Superior temporal gyrus (tissue), 1 donor: ENCODE measurements around the gene UGT1A3.
"Not testable (repeated sequence)": the region's sequence is repeated elsewhere in the genome, so short reads cannot be mapped to it uniquely, and the experiment has no call there.

Experiments used
- DNase-seq: peaks from one replicate; pipeline ENCODE4 v3.0.0-alpha.2; 2016; ENCODE audit errors: extremely low spot score

Gene UGT1A3

GRCh38 chr2:233728723-233729301 lies at the start of gene UGT1A3:
UGT1A3 (plus strand) TSS chr2:233729042; CDS start chr2:233729127, 85 bp downstream.
- DNase-seq, result no peak

GRCh38 chr2:233679196-233679595 lies 49.6 kb upstream of the UGT1A3 start:
- no peak for DNase-seq

DNA sequence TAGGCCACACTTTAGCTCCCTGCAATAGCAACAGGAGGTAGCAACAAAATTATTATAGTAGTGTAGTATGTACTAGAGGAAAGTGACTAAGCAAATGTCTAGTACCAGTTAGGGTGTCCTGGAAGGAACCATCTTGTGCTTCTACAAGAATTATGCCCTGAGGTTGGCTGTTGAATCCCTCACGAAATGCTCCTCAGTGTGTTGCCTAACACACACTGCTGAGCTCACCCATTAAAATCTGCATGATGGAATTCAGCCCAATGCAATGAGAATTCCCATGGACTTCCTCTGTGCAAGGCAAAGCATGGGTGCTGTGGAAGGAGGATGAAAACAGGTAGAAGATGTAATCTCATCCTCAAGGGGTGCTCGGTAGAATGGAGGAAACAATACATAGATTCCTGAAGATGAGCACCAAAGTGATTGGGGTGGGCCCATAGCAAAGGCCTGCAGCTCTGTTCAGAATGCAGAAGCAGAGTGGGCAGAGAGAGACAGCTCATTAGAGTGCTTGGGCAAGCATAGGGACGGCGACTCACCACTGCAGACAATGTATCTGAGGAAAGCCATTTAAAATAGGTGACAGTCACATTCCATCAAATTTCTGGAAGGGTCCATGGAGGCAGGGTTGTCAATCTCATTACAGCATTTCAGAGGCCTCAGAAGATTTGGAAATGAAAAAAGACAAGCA lies 48.3 kb upstream of the UGT1A3 start:
- no peak for DNase-seq

DNA sequence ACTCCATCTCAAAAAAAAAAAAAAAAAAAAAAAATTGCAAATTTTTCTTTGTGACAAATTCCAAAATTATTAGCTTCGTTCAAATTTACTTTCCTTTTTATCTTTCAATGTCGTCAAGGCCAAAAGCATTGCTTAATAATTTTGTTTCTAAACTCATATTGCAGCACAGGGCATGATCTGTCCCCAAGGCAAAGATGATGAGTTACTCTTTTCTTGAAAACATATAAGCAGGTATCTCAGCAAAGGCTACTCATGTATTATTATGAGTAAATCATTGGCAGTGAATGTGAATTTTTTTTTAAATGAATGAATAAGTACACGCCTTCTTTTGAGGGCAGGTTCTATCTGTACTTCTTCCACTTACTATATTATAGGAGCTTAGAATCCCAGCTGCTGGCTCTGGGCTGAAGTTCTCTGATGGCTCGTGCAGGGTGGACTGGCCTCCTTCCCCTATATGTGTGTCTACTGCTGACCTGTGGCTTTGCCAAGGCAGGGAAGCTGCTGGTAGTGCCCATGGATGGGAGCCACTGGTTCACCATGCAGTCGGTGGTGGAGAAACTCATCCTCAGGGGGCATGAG lies 47.2 kb upstream of the UGT1A3 start, which contains the start of gene UGT1A7:
Gene UGT1A7 (plus strand): TSS at position 381 of the 579 bp plus-strand sequence. CDS start 37 bp downstream, at position 418.
- DNase-seq, result no peak

- DNase-seq, result no peak
These were observed 44.2 kb upstream of the UGT1A3 start for GRCh38 chr2:233684640-233685039.

GRCh38 chr2:233686928-233687327 lies 41.9 kb upstream of the UGT1A3 start:
- DNase-seq, result no peak

GRCh38 chr2:233688341-233688740 lies 40.5 kb upstream of the UGT1A3 start:
- DNase-seq, result no peak

- no peak for DNase-seq
These were observed 39.8 kb upstream of the UGT1A3 start for GRCh38 chr2:233689031-233689430.

GRCh38 chr2:233689501-233689900 lies 39.3 kb upstream of the UGT1A3 start:
- no peak for DNase-seq

DNA sequence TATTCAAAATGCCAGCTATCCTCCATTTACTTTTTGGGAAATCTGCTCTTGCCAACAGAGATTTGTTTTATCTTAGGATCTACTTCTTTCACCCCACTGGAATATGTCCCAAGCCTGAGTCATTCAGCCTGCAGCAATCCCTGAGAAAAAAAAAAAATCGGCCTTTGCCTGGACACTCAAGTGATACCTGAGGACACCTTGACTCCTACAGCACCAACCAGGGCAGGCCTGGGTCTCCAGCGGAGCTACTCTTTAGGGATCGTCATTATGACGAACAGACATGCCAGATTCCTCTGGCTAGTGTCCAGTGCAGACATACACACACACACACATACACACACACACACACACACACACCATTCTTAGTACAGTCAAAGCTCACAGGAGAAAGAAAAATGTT lies 38.4 kb upstream of the UGT1A3 start:
- DNase-seq, result no peak

DNA sequence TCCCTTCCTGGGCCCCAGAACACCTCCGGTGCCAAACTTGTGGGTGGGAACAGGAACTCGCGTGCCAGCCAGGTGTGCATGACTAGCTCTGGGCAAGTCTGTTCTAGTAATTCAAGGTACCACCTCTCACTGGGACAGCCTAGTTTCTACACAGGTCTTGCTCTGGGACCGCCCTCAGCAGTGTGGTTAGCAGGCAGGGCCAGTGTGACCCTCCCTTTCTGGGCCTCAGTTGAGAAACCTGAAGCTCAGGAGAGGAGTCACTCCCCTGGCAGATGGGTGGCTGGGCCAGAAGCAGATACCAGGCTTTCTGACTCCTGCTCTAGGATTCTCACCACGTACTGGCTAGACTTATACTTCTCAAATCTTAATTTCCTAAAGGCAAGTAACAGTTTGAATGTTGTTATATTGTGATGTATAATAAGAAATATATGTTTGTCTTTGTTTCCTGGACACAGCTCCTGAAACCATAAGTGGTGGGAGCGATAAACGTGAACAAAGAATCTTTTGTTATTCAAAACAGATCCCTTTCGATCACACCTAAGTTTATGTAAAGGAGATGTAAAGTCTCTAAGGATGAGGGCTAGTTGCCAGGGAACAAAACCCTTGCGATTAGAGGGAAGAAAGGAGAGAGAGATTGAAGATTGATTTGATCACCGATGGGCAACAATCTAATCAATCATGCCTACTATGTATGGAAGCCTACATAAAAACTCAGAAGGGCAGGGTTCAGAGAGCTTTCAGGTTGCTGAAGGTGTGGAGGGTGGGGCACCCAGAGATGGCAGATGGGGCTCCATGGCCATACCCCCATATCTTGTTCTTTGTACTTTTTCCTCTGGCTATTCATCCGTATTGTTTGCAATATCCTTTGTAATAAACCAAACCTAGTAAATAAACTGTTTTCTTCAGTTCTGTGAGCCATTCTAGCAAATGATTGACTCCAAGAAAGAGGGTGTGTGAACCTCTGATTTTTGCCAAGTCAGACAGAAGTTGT lies 37.1 kb upstream of the UGT1A3 start:
- DNase-seq, result no peak

DNA sequence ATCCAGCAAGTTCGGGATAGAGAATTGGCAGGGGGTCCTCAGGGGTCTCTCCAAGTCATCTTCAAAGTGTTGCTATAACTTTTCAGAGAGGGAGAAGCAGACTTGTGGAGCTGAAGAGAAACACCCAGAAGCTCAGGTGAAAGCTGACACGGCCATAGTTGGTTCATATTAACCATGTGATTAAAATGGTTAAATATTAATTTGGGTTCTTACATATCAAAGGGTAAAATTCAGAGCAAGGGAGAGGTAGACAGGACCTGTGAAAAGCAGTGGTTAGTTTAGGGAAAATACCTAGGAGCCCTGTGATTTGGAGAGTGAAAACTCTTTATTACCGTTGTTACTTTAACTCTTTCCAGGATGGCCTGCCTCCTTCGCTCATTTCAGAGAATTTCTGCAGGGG lies 36.2 kb upstream of the UGT1A3 start, which contains the start of gene UGT1A6:
Gene UGT1A6 (plus strand): TSS at position 243 of the 400 bp plus-strand sequence. CDS start 115 bp downstream, at position 358.
- no peak for DNase-seq

GRCh38 chr2:233693963-233694362 lies 34.9 kb upstream of the UGT1A3 start:
- DNase-seq, result no peak

- DNase-seq, result no peak
These were observed 30.1 kb upstream of the UGT1A3 start for GRCh38 chr2:233698740-233699139.

GRCh38 chr2:233699424-233700027 lies 29.3 kb upstream of the UGT1A3 start:
- no peak for DNase-seq

DNA sequence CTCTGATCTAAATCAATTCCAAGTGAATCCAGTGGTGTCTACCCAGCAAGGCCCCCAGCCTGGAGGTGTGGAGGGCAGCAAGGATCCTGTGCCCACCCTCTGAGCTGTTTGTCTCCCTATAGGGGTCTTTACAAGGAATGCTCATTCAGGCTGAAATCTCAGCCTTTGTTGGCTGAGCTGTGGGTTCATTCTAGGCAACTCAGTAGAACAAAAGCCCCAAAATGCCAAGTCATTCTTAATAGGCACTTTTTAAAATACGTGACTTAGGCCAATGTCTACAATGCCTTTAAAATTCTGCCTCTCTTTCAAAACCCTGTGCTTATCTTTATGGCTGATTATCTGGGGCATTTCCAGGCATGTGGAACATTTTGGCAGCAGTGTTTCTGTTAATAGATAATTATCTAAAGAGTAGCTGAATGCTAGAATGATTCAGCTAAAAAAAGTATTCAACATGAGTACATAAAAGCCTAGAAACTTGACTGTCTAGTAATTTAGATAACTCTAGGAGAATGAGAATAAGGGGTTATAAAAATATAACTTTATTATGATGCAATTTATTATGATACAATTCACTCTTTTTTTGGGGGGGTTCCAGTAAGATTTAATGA lies 28.7 kb upstream of the UGT1A3 start:
- peak; percentile 17 for DNase-seq

GRCh38 chr2:233700842-233701241 lies 28.0 kb upstream of the UGT1A3 start:
- DNase-seq, result not testable (repeated sequence)

DNA sequence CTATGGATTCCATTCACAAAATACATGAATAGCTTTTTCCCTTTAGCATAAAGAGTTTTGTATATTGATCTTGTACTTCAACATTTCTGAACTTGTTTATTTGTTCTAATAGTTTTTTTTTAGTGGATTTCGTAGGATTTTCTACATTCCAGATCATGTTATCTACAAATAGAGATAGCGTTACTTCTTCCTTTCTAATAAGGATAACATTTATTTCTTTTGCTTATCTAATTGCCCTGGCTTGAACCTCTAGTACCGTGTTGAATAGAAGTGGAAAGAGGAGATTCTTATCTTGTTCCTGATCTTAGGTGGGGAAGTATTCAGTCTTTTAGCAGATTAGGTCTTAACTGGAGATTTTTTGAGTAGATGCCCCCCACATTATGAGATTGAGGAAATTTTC lies 26.6 kb upstream of the UGT1A3 start:
- no peak for DNase-seq

DNA sequence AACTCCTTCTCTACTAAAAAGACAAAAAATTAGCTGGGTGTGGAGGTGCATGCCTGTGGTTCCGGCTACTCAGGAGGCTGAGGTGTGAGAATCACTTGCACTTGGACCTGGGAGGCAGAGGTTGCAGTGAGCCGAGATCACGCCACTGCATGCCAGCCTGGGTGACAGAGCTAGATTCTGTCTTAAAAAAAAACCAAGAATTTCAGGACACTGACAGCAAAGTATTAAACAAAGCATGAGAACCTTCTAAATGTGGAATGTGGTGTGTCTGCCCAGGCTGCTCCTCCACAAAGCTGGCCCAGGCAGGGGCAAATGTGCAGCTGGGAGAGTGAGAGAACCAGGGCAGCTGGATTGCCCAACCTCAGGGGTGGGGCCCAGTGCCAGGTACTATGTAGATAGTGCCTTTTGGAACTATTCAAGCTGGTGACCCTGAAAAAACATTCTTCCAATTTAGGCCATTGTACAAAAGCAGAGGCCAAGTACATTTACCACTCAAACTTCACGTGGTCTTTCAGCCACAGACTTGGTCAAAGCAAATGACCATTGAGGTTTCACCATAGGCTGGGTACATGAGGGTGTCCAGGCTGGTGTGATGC lies 22.8 kb upstream of the UGT1A3 start:
- DNase-seq, result no peak

DNA sequence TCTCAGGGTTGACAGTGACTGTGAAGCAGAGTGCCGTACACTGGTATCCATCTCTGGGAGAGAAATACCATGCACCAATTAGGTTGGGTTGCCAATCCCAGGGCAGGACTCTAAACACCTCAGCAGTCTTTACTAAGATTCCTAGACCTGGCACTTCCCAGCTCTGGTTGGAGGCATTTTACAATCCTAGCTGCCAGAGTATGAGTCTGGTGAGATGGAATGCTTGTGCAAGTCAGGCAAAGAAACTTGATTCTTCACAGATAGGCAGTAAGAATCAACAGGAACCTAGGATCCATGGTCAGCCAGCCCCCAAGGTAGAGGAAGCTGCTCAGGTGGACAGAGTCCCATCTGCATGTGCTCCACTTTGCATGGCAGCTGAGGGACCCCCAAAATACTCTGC lies 22.1 kb upstream of the UGT1A3 start:
- DNase-seq, result no peak
